ENCODE results near the gene PSME2. TPM values are rescaled to one million over a fixed set of nuclear protein-coding genes. Genes with fewer than 3 reads are reported as not detected.

PSME2 gene
- total and polyA plus RNA-seq, 9 of the 15 experiments (the other 6 are each of a cell fraction or from before 2014, with no cell fraction given), result 111 to 579 (median 159) TPM

- no peak for TF ChIP-seq ZNF23 (CRISPR knock-in tag; IDR thresholded peaks at IDR 0.05)
- TF ChIP-seq GATA2 (CRISPR knock-in tag; IDR thresholded peaks at IDR 0.05), result 0 out of 2 replicates have a peak, but pooled peaks have one; percentile 16
- TF ChIP-seq CBX2 (IDR thresholded peaks at IDR 0.05; ENCODE audit: insufficient read depth, low read length, poor library complexity, severe bottlenecking), result no peak
- TF ChIP-seq ZNF140 (CRISPR knock-in tag; IDR thresholded peaks at IDR 0.05), result no peak
- no peak for TF ChIP-seq ZHX1 (conservative IDR thresholded peaks at IDR 0.05; ENCODE audit: low read length)
- no peak for TF ChIP-seq PBX2 (CRISPR knock-in tag; IDR thresholded peaks at IDR 0.05; ENCODE audit: low read depth)
- TF ChIP-seq PBX2 (tag; conservative IDR thresholded peaks at IDR 0.05; ENCODE audit: low read depth), result no peak
- peak; percentile 47 for TF ChIP-seq CBFA2T3 (IDR thresholded peaks at IDR 0.05)
- TF ChIP-seq NCOA1 (IDR thresholded peaks at IDR 0.05; ENCODE audit: low read depth), result no peak
- no peak for TF ChIP-seq ELF1 (tag; IDR thresholded peaks at IDR 0.05)
- TF ChIP-seq DPF2 (IDR thresholded peaks at IDR 0.05), result 0 out of 2 replicates have a peak, but pooled peaks have one; percentile 42
- peak; percentile 57; the same call in 1 of the 2 replicates for TF ChIP-seq CREM (IDR thresholded peaks at IDR 0.05; ENCODE audit: low read depth)
- no peak for TF ChIP-seq TGIF2 (CRISPR knock-in tag; IDR thresholded peaks at IDR 0.05)
- no peak for TF ChIP-seq ZNF212 (CRISPR knock-in tag; IDR thresholded peaks at IDR 0.05)
- no peak for TF ChIP-seq GTF2F1 (IDR thresholded peaks at IDR 0.05; ENCODE audit: low read depth, low read length)
- no peak for TF ChIP-seq BRF2 (IDR thresholded peaks at IDR 0.05; ENCODE audit: borderline replicate concordance, insufficient read depth, insufficient read length)
- TF ChIP-seq ZNF282 (CRISPR knock-in tag; IDR thresholded peaks at IDR 0.05), result no peak
- TF ChIP-seq ZNF274 (IDR thresholded peaks at IDR 0.05; ENCODE audit: borderline replicate concordance, low read depth, low read length), result no peak
- TF ChIP-seq SIRT6 (IDR thresholded peaks at IDR 0.05; ENCODE audit: low read depth, low read length), result no peak
- peak; percentile 76 for TF ChIP-seq STAT5A (IDR thresholded peaks at IDR 0.05; ENCODE audit: borderline replicate concordance, low read length)
Measured at GRCh38 chr14:24160850-24161804, 14.7 kb upstream of the PSME2 start, which contains the start of gene IRF9 (continued).

Data from K562 (cell line).